Gastroesophageal sphincter (tissue), 4 donors: ENCODE measurements around the gene MMP14. TPM values are rescaled to one million over a fixed set of nuclear protein-coding genes. Genes with fewer than 3 reads are reported as not detected.
A peak's percentile ranks its signal among the peaks of the same experiment; 100 is the strongest.

Experiments
- ATAC-seq: fragments of 150-250 bp; one replicate; pipeline ENCODE4 v1.9.1; 2016; ENCODE audit warnings: mild to moderate bottlenecking, moderate library complexity
- H3K27ac ChIP-seq, 4 donors: fragments of 200-600 bp; sonication (generic) in 3 of 4; 1 replicate in 3 of 4; 2 replicates in 1 of 4; pipeline ENCODE4 v1.5.1; 2016 to 2019
- H3K27me3 ChIP-seq: fragments of 200-600 bp; sonication (generic); one replicate; pipeline ENCODE4 v1.5.1; 2019
- H3K36me3 ChIP-seq, 2 donors: fragments of 200-600 bp; sonication (generic); one replicate each; pipeline ENCODE4 v1.5.1; 2019; ENCODE audit warnings: control low read depth in 1 of 2
- H3K4me1 ChIP-seq, 3 donors: fragments of 200-600 bp; sonication (generic); 1 replicate in 2 of 3; 2 replicates in 1 of 3; pipeline ENCODE4 v1.5.1; 2016 to 2019; ENCODE audit warnings: control low read depth in 2 of 3
- H3K4me3 ChIP-seq, 2 donors: fragments of 200-600 bp; sonication (generic); one replicate each; pipeline ENCODE4 v1.5.1; 2019; ENCODE audit warnings: mild to moderate bottlenecking in 1 of 2, moderate library complexity in 1 of 2
- H3K9me3 ChIP-seq, 3 donors: fragments of 200-600 bp; sonication (generic); one replicate each; pipeline ENCODE4 v1.5.1; 2017 to 2019; ENCODE audit warnings: control low read depth in 2 of 3
- CTCF ChIP-seq, 4 experiments: fragments of 200-600 bp in 2 of 4; fragments of 450-650 bp in 2 of 4; sonication (generic) in 1 of 4; IDR thresholded peaks; one replicate each; pipeline ENCODE4 v1.5.1; 2017 to 2019; ENCODE audit warnings: antibody characterized with exemption in 4 of 4, mild to moderate bottlenecking in 2 of 4, moderate library complexity in 2 of 4
- EP300 ChIP-seq: sonication (generic); formaldehyde crosslinking; IDR thresholded peaks from one replicate; pipeline ENCODE4 v1.6.1; 2017; ENCODE audit warnings: antibody characterized with exemption, mild to moderate bottlenecking
- POLR2A ChIP-seq, 2 donors: fragments of 450-650 bp; IDR thresholded peaks; one replicate each; pipeline ENCODE4 v1.6.1; 2017; ENCODE audit warnings: antibody characterized with exemption in 2 of 2, mild to moderate bottlenecking in 2 of 2, moderate library complexity in 1 of 2
- POLR2AphosphoS5 ChIP-seq: sonication (generic); formaldehyde crosslinking; IDR thresholded peaks from one replicate; pipeline ENCODE4 v1.6.1; 2017; ENCODE audit warnings: antibody characterized with exemption
- WGBS, 2 donors: methylation state at CpG; one replicate each; pipeline ENCODE4 v1.1.5; 2018; ENCODE audit warnings: low coverage in 1 of 2; 5-methylcytosine and 5-hydroxymethylcytosine counted together
- total RNA-seq, 4 donors: library from RNA; depleted of rRNA; stranded (reverse); fragments of >200 nt; gene quantifications; one replicate each; pipeline ENCODE4 v1.1.0, GENCODE V29; 2016

MMP14 gene
- total RNA-seq, 4 donors from 2014 or later = 114 to 127 (median 123) TPM

GRCh38 chr14:22871224-22872032, 35.0 kb downstream of the MMP14 start, which contains the start of gene LRP10:
LRP10 (plus strand) TSS chr14:22871740; CDS start chr14:22872304, 564 bp downstream.
- TF ChIP-seq POLR2AphosphoS5 = peak; percentile 78
- TF ChIP-seq POLR2A (IDR thresholded peaks at IDR 0.05) = peak; percentile 73 to 83
- no peak for TF ChIP-seq EP300
- peak in 1 of 4 experiments; percentile 1 for TF ChIP-seq CTCF (IDR thresholded peaks at IDR 0.05)
- ATAC-seq = peak; percentile 92
- H3K9me3 ChIP-seq = no peaks in the 10 kb centered on the region

GRCh38 chr14:22872033-22872832, 35.8 kb downstream of the MMP14 start:
- Histone ChIP-seq H3K27me3 (no peaks in the 10 kb centered on the region), H3K36me3 (peaks cover 0 to 43% of the 10 kb centered on the region in 2 donors), H3K27ac (peak overlapping the region; percentile 94 to 100 (median 98)), H3K4me3 (peak overlapping the region; percentile 71 to 98), H3K9me3 (no peaks in the 10 kb centered on the region), H3K4me1 (peaks cover 4 to 59% (median 17%) of the 10 kb centered on the region in 3 donors)
- peak; percentile 60 for ATAC-seq
- WGBS, 2 donors = 0% methylated on average over 2 to 4 of the region's 45 CpGs
- TF ChIP-seq EP300 (no peak), POLR2A (IDR thresholded peaks at IDR 0.05) (peak; percentile 13 to 18), CTCF (IDR thresholded peaks at IDR 0.05) (peak in 3 of 4 experiments; percentile 93 to 96 (median 93)), POLR2AphosphoS5 (peak; percentile 37)

More at GRCh38 chr14:22871224-22872032, 35.0 kb downstream of the MMP14 start, which contains the start of gene LRP10:
- H3K4me1 ChIP-seq = peaks cover 4 to 62% (median 17%) of the 10 kb centered on the region in 3 donors
- H3K27ac ChIP-seq = peak within 1 kb of the TSS; percentile 94 to 100 (median 98)
- peak within 1 kb of the TSS; percentile 71 to 98 for H3K4me3 ChIP-seq
- H3K27me3 ChIP-seq = no peaks in the 10 kb centered on the region
- peaks cover 0 to 35% of the 10 kb centered on the region in 2 donors for H3K36me3 ChIP-seq
- WGBS, 2 donors = 0 to 1% methylated on average over 12 to 14 of the region's 50 CpGs

- 17 to 40% methylated on average over 5 to 9 of the region's 10 CpGs for WGBS, 2 donors
- Histone ChIP-seq H3K27me3 (no peaks in the 10 kb centered on the region), H3K27ac (peak overlapping the region; percentile 94 to 100 (median 98)), H3K9me3 (no peaks in the 10 kb centered on the region), H3K36me3 (peaks cover 0 to 50% of the 10 kb centered on the region in 2 donors), H3K4me1 (peaks cover 4 to 59% (median 17%) of the 10 kb centered on the region in 3 donors), H3K4me3 (peak overlapping the region; percentile 71 to 98)
- ATAC-seq = no peak
- no peak for TF ChIP-seq POLR2A (IDR thresholded peaks at IDR 0.05)
- no peak for TF ChIP-seq CTCF (IDR thresholded peaks at IDR 0.05)
- TF ChIP-seq POLR2AphosphoS5 = no peak
- TF ChIP-seq EP300 = no peak
Measured at GRCh38 chr14:22872833-22873520, 36.6 kb downstream of the MMP14 start.

GRCh38 chr14:22875003-22875747, 38.8 kb downstream of the MMP14 start:
- no peak overlapping the region for H3K27ac ChIP-seq

More at GRCh38 chr14:22875003-22875747, 38.8 kb downstream of the MMP14 start:
- WGBS, 2 donors = 88% methylated on average over 3 of the region's 15 CpGs; no CpG with 5 or more reads in 1 of the 2 donors
- TF ChIP-seq POLR2AphosphoS5 (no peak), EP300 (no peak), POLR2A (IDR thresholded peaks at IDR 0.05) (no peak), CTCF (IDR thresholded peaks at IDR 0.05) (no peak)
- Histone ChIP-seq H3K9me3 (no peaks in the 10 kb centered on the region), H3K36me3 (peaks cover 0 to 70% of the 10 kb centered on the region in 2 donors), H3K27me3 (no peaks in the 10 kb centered on the region), H3K4me1 (peaks cover 3 to 50% (median 13%) of the 10 kb centered on the region in 3 donors), H3K4me3 (no peak overlapping the region)
- ATAC-seq = no peak
